Activated CD8-positive, alpha-beta memory T cell treated with anti-CD3 and anti-CD28 coated beads, Interleukin-2, amount 50 U/mL, for 48 hours (primary cell): ENCODE data around the gene CYP4A11.
"Not testable (repeated sequence)": the region's sequence is repeated elsewhere in the genome, so short reads cannot be mapped to it uniquely, and the experiment has no call there.

Experiments used
- DNase-seq: peaks from one replicate; pipeline ENCODE4 v3.0.0-alpha.2; 2020

Gene CYP4A11

DNA sequence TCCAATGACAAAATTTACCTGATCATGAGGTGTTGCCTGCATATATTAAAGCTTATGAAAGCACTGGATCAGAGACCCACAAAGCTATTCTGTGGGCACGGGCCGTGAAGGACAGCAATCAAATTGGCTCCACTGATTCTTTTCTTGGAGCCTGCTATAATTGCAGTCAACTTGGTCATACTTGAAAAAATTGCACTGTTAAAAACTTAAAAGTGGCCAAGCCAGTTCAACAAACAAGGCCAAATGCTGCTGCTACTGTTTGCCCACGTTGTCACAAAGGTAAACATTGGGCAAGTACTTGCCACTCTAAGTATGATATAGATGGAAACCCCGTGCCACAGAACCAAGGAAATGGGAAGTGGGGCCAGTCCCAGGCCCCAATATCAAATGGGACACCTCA, 37.8 kb downstream of the CYP4A11 start:
- DNase-seq, result no peak

DNA sequence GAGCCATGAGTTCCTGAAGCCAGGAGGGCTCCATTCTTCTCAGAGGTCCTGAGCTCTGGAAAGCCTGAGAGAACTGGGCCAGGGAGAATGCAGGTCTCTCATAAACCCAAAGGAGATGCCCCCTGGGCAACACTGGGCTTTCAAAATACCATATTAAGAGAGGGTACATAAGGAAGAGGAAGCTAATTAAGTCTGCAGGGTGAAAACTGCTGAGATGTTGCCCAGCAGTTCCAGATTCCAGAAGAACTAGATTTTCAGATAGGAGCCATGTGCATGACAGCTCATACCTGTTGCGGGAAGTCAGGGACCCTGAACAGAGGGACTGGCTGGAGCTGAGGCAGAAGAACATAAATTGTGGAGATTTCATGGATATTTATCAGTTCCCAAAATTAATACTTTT, 40.9 kb downstream of the CYP4A11 start:
- no peak for DNase-seq

DNA sequence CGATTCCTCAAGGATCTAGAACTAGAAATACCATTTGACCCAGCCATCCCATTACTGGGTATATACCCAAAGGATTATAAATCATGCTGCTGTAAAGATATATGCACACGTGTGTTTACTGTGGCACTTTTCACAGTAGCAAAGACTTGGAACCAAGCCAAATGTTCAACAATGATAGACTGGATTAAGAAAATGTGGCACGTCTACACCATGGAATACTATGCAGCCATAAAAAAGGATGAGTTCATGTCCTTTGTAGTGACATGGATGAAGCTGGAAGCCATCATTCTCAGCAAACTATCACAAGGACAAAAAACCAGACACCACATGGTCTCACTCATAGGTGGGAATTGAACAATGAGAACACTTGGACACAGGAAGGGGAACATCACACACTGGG, 59.6 kb downstream of the CYP4A11 start:
- DNase-seq, result not testable (repeated sequence)
